Gastroesophageal sphincter (tissue), 4 donors: ENCODE results near the gene TOE1. TPM values are rescaled to one million over a fixed set of nuclear protein-coding genes. Genes with fewer than 3 reads are reported as not detected.

ENCODE experiments used
- ATAC-seq: fragments of 150-250 bp; one replicate; pipeline ENCODE4 v1.9.1; 2016; ENCODE audit warnings: mild to moderate bottlenecking, moderate library complexity
- H3K27ac ChIP-seq, 4 donors: fragments of 200-600 bp; sonication (generic) in 3 of 4; 1 replicate in 3 of 4; 2 replicates in 1 of 4; pipeline ENCODE4 v1.5.1; 2016 to 2019
- H3K27me3 ChIP-seq: fragments of 200-600 bp; sonication (generic); one replicate; pipeline ENCODE4 v1.5.1; 2019
- H3K36me3 ChIP-seq, 2 donors: fragments of 200-600 bp; sonication (generic); one replicate each; pipeline ENCODE4 v1.5.1; 2019; ENCODE audit warnings: control low read depth in 1 of 2
- H3K4me1 ChIP-seq, 3 donors: fragments of 200-600 bp; sonication (generic); 1 replicate in 2 of 3; 2 replicates in 1 of 3; pipeline ENCODE4 v1.5.1; 2016 to 2019; ENCODE audit warnings: control low read depth in 2 of 3
- H3K4me3 ChIP-seq, 2 donors: fragments of 200-600 bp; sonication (generic); one replicate each; pipeline ENCODE4 v1.5.1; 2019; ENCODE audit warnings: mild to moderate bottlenecking in 1 of 2, moderate library complexity in 1 of 2
- H3K9me3 ChIP-seq, 3 donors: fragments of 200-600 bp; sonication (generic); one replicate each; pipeline ENCODE4 v1.5.1; 2017 to 2019; ENCODE audit warnings: control low read depth in 2 of 3
- EP300 ChIP-seq: sonication (generic); formaldehyde crosslinking; IDR thresholded peaks from one replicate; pipeline ENCODE4 v1.6.1; 2017; ENCODE audit warnings: antibody characterized with exemption, mild to moderate bottlenecking
- POLR2A ChIP-seq, 2 donors: fragments of 450-650 bp; IDR thresholded peaks; one replicate each; pipeline ENCODE4 v1.6.1; 2017; ENCODE audit warnings: antibody characterized with exemption in 2 of 2, mild to moderate bottlenecking in 2 of 2, moderate library complexity in 1 of 2
- POLR2AphosphoS5 ChIP-seq: sonication (generic); formaldehyde crosslinking; IDR thresholded peaks from one replicate; pipeline ENCODE4 v1.6.1; 2017; ENCODE audit warnings: antibody characterized with exemption
- WGBS, 2 donors: methylation state at CpG; one replicate each; pipeline ENCODE4 v1.1.5; 2018; ENCODE audit warnings: low coverage in 1 of 2; 5-methylcytosine and 5-hydroxymethylcytosine counted together
- total RNA-seq, 4 donors: library from RNA; depleted of rRNA; stranded (reverse); fragments of >200 nt; gene quantifications; one replicate each; pipeline ENCODE4 v1.1.0, GENCODE V29; 2016
- TF ChIP-seq, protein P1 (sequence below), 4 experiments: fragments of 200-600 bp in 2 of 4; fragments of 450-650 bp in 2 of 4; sonication (generic) in 1 of 4; IDR thresholded peaks; one replicate each; pipeline ENCODE4 v1.5.1; 2017 to 2019; ENCODE audit warnings: antibody characterized with exemption in 4 of 4, mild to moderate bottlenecking in 2 of 4, moderate library complexity in 2 of 4

The TOE1 gene
- total RNA-seq, 4 donors from 2014 or later, result 7.0 to 9.9 (median 8.4) TPM

DNA sequence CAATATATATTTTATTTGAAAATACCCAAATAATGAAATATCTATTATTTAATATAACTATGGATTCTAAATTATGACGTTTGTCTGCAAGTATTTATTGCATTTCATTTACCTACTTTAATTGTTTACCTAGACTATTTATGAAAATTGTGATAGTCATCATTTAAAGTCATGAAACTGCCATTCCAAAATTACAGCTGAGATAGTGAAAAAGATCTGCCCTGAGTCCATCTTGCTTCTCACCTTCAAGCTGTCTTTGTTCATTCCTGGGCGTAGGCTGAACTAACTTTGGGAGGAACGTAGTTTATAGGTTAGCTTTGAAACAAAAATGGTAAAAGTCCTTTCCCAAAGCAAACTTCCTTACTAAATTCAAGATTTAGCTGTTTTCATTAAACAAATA is 25.7 kb upstream of the TOE1 start:
- H3K4me3 ChIP-seq, result no peak overlapping the region
- 82 to 87% methylated on average over 3 of the region's 3 CpGs for WGBS, 2 donors
- no peaks in the 10 kb centered on the region for H3K4me1 ChIP-seq
- H3K27me3 ChIP-seq, result no peaks in the 10 kb centered on the region
- no peak overlapping the region for H3K27ac ChIP-seq
- H3K9me3 ChIP-seq, result no peaks in the 10 kb centered on the region
- no peaks in the 10 kb centered on the region for H3K36me3 ChIP-seq
- ATAC-seq, result no peak
- TF ChIP-seq EP300 (no peak), POLR2A (IDR thresholded peaks at IDR 0.05) (no peak), POLR2AphosphoS5 (no peak)
- TF ChIP-seq, protein P1, sequence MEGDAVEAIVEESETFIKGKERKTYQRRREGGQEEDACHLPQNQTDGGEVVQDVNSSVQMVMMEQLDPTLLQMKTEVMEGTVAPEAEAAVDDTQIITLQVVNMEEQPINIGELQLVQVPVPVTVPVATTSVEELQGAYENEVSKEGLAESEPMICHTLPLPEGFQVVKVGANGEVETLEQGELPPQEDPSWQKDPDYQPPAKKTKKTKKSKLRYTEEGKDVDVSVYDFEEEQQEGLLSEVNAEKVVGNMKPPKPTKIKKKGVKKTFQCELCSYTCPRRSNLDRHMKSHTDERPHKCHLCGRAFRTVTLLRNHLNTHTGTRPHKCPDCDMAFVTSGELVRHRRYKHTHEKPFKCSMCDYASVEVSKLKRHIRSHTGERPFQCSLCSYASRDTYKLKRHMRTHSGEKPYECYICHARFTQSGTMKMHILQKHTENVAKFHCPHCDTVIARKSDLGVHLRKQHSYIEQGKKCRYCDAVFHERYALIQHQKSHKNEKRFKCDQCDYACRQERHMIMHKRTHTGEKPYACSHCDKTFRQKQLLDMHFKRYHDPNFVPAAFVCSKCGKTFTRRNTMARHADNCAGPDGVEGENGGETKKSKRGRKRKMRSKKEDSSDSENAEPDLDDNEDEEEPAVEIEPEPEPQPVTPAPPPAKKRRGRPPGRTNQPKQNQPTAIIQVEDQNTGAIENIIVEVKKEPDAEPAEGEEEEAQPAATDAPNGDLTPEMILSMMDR (IDR thresholded peaks at IDR 0.05), result no peak

DNA sequence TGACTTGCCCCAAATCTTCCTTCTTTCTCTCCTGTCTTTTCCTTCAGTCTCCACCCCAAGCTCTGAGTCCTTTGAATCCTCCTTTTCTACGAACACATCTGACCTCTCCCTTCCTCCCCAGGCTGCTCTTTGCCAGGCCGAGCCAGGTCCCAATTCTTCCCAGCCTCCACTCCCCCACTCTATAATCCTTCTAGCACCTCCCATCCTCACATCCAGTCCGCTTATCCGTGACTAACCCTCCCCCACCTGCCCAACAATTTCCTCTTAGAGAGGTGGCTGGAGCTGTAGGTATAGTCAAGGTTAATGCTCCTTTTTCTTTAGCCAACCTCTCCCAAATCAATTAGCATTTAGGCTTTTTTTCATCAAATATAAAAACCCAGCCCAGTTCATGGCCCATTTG is 22.8 kb upstream of the TOE1 start:
- Histone ChIP-seq H3K4me1 (no peaks in the 10 kb centered on the region), H3K27me3 (no peaks in the 10 kb centered on the region), H3K36me3 (no peaks in the 10 kb centered on the region), H3K4me3 (no peak overlapping the region), H3K27ac (no peak overlapping the region), H3K9me3 (no peaks in the 10 kb centered on the region)
- no peak for ATAC-seq
- WGBS, 2 donors, result 35 to 53% methylated on average over 4 of the region's 4 CpGs
- TF ChIP-seq EP300 (no peak), POLR2AphosphoS5 (no peak)

DNA sequence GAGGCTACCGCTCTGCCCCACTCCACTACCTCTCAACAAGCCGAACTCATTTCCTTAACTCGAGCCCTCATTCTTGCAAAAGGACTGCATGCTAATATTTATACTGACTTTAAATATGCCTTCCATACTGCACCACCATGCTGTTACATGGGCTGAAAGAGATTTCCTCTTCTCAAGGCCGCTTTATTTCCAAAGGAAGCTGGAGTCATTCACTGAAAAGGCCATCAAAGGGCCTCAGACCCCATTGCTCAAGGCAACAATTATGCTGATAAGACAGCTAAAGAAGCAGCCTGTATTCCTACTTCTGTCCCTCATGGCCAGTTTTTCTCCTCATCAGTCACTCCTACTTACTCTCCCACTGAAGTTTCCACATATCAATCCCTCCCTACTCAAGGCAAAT is 20.2 kb upstream of the TOE1 start:
- no peak for TF ChIP-seq POLR2A (IDR thresholded peaks at IDR 0.05)
- TF ChIP-seq POLR2AphosphoS5, result no peak
- TF ChIP-seq EP300, result no peak
- H3K36me3 ChIP-seq, result no peaks in the 10 kb centered on the region
- H3K27ac ChIP-seq, result no peak overlapping the region
- H3K27me3 ChIP-seq, result no peaks in the 10 kb centered on the region
- ATAC-seq, result no peak
- 81 to 95% methylated on average over 3 to 4 of the region's 4 CpGs for WGBS, 2 donors
- H3K9me3 ChIP-seq, result no peaks in the 10 kb centered on the region
- H3K4me1 ChIP-seq, result no peaks in the 10 kb centered on the region
- no peak overlapping the region for H3K4me3 ChIP-seq

DNA sequence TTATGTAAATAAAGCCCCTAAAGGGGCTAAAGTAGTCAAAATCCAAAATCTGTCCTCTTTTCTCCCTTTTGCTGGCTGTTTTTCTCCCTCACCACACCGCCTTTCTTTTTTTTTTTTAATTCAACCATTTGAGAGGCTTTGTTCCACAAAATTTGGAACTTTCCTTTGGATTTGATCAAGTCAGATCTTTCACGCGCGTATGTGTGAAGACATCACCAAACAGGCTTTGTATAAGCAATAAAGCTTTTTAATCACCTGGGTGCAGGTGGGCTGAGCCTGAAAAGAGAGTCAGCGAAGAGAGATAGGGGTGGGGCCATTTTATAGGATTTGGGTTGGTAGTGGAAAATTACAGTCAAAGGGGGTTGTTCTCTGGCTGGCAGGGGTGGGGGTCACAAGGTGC is 18.5 kb upstream of the TOE1 start:
- H3K27me3 ChIP-seq, result no peaks in the 10 kb centered on the region
- 73 to 84% methylated on average over 2 to 5 of the region's 5 CpGs for WGBS, 2 donors
- no peak overlapping the region for H3K4me3 ChIP-seq
- no peak for TF ChIP-seq POLR2AphosphoS5
- no peak for TF ChIP-seq EP300
- TF ChIP-seq, protein P1 (IDR thresholded peaks at IDR 0.05), result no peak
- no peak for TF ChIP-seq POLR2A (IDR thresholded peaks at IDR 0.05)
- H3K9me3 ChIP-seq, result no peaks in the 10 kb centered on the region
- H3K27ac ChIP-seq, result no peak overlapping the region
- H3K4me1 ChIP-seq, result peaks cover 0 to 9% (median 0%) of the 10 kb centered on the region in 3 donors
- no peak for ATAC-seq
- H3K36me3 ChIP-seq, result no peaks in the 10 kb centered on the region

DNA sequence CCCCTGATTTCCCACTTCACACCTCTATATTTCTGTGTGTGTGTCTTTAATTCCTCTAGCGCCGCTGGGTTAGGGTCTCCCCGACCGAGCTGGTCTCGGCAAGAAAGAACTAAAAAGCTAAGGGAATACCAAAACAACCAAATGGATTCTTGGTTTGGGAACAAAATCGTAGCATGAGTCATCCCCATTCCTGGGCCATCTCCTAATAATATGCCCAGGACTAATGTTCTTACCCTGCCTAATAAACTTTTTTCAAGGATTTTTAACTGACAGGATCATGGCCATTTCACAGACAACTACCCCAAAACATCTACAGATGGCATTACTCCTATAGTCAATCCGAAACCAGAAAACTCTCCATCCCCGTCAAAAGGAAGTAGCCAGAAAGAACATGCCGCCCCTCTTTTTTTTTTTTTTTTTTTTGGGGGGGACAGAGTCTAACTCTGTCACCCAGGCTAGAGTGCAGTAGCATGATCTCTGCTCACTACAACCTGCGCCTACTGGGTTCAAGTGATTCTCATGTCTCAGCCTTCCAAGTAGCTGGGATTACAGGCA is 17.4 kb upstream of the TOE1 start:
- Histone ChIP-seq H3K4me3 (no peak overlapping the region), H3K27me3 (no peaks in the 10 kb centered on the region), H3K9me3 (no peaks in the 10 kb centered on the region), H3K27ac (no peak overlapping the region), H3K4me1 (peaks cover 0 to 20% (median 8%) of the 10 kb centered on the region in 3 donors), H3K36me3 (no peaks in the 10 kb centered on the region)
- no peak for ATAC-seq
- WGBS, 2 donors, result 85 to 100% methylated on average over 3 to 10 of the region's 10 CpGs
- TF ChIP-seq, protein P1 (IDR thresholded peaks at IDR 0.05), result no peak
- no peak for TF ChIP-seq POLR2A (IDR thresholded peaks at IDR 0.05)
- TF ChIP-seq EP300, result no peak
- TF ChIP-seq POLR2AphosphoS5, result no peak

DNA sequence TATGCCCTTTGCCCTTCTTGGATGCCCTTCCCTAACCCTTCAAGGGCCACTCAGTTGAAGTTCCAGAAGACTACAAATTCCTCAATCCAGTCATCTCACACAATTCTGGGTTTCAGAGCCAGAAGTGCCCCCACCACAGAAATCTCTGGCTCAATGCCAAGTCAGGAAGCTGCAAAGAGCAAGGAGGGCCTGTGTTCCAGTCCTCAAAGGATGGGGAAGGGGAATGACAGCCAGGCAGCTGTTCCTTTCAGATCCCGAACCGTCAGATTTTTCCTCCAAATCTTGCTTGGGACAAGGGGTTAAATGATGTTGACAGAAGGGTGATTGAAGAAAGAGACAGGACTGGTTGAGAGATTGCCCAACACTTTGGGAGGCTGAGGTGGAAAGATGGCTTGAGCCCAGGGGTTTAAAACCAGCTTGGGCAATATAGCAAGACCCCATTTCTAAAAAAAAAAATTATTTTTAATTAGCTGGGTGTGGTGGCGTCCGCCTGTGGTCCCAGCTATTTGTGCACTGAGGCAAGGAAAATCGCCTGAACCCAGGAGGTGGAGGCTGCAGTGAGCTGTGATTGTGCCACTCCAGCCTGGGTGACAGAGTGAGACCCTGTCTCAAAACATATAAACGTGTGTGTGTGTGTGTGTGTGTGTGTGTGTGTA is 14.0 kb upstream of the TOE1 start:
- Histone ChIP-seq H3K36me3 (peaks cover 0 to 25% of the 10 kb centered on the region in 2 donors), H3K9me3 (no peaks in the 10 kb centered on the region), H3K27ac (peak overlapping the region in 2 of 4 donors; percentile 24 to 43), H3K4me1 (peaks cover 0 to 24% (median 8%) of the 10 kb centered on the region in 3 donors), H3K4me3 (peak overlapping the region in 1 of 2 donors; percentile 57), H3K27me3 (no peaks in the 10 kb centered on the region)
- TF ChIP-seq EP300, result no peak
- no peak for TF ChIP-seq POLR2A (IDR thresholded peaks at IDR 0.05)
- WGBS, 2 donors, result 53 to 60% methylated on average over 4 to 6 of the region's 6 CpGs
- no peak for ATAC-seq
